GM21825 (cell line): Measurements from ENCODE around the gene GADD45G.

Experiments used
- ATAC-seq: cut with Tn5 transposase; IDR thresholded peaks from one replicate; pipeline ENCODE4 v1.9.1; 2021; ENCODE audit warnings: mild to moderate bottlenecking, moderate library complexity; ENCODE audit not compliant: unreplicated experiment

The GADD45G gene

GRCh38 chr9:89629081-89629976 is 24.5 kb downstream of the GADD45G start:
- no peak for ATAC-seq

GRCh38 chr9:89630508-89630907 is 25.7 kb downstream of the GADD45G start:
- ATAC-seq: no peak

GRCh38 chr9:89631384-89631783 is 26.6 kb downstream of the GADD45G start:
- no peak for ATAC-seq

- no peak for ATAC-seq
Measured at GRCh38 chr9:89632192-89632733, 27.5 kb downstream of the GADD45G start.

DNA sequence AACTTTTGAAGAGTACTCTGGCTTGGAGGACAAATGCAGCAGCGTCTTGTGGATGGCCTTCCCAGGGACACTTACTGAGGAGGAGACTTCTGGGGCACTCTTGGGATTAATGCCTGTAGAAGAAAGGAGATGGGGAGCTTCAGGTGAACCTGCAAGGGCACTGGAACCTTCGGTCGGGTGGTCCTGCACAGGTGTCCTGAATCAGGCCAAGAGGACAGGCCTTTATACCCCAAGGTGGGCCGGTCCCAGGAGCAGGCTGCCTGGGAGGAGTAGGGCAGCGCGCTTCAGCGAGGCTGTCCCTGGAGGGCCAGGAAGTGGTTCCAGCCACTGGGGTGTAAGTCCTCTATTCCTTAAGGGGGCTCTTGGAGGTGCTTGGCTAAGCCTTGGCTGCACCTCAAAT is 27.9 kb downstream of the GADD45G start:
- ATAC-seq: no peak

DNA sequence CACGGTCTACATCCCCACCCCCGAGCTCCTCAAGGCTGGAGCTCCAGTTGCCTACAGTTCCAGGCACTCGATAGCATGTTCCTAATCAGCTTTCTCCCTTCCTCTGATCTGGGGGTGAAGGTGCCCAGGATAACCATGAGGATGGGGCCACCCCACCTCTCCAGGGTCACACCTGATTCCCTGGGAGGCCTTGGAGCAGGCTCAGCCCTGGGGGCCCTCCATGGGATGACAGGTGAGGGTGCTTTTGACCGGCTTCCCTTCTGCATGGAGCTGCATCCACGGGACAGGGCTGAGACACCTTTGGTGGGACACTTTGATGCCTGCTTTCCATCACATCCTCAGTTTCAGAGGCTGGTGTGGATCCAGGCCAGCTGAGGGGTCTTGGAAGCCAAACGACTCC is 28.6 kb downstream of the GADD45G start:
- no peak for ATAC-seq

- no peak for ATAC-seq
Measured at GRCh38 chr9:89633920-89634319, 29.1 kb downstream of the GADD45G start.

DNA sequence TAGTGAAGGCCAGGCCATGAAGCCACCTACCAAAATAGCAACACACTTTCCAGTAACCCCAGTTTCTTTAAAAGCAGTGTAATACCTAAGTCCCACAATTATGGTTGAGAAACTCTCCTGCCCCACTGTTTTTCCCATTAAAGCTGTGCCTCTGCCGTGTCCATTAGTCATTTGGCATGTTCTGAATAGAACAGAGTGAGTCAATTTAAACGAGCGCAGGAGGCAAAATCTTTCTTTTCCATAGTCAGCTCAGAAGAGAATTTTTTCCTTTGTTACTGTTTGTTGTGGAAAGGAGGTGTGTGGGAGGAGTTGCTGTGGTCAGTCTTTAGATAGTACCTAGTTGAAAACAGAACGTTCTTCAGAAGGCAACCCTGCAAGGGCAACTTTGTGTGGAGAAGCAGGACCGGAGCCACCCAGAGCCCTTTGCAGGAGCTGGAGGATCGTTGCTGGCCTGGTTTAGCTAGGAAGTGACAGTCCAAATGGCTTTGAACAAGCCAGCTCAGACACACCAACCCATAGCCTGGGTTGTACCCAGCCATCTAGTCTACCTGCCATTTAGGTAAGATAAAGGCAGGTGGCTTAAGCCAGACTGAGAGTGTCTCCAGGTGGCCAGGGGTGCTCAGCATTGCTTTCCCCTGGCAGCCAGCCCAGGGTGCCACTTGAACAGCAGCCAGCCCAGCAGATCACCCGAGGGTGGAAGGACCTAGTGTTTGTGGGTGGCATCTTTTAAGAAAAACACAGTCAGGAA is 30.4 kb downstream of the GADD45G start:
- ATAC-seq: no peak

GRCh38 chr9:89635816-89636215 is 31.0 kb downstream of the GADD45G start:
- ATAC-seq: no peak

DNA sequence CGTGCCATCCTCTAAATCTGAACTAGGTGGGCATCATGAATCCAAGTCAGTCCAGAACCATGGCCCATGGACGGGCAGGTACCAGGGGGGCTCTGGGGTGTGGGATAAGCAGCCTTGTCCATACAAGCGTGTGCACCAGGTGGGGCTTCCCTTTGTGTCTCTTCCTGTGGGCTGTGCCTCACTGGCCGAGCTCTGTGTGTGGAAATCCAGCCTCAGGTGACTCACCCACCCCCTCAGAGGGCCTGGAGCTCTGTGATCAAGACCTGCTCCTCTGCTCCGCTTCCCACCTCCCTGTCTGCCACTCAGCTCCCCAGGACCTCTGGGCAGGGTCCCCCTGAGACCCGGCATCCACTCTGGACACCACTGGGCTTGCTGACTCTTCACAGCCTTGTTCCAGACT is 33.0 kb downstream of the GADD45G start:
- ATAC-seq: no peak

DNA sequence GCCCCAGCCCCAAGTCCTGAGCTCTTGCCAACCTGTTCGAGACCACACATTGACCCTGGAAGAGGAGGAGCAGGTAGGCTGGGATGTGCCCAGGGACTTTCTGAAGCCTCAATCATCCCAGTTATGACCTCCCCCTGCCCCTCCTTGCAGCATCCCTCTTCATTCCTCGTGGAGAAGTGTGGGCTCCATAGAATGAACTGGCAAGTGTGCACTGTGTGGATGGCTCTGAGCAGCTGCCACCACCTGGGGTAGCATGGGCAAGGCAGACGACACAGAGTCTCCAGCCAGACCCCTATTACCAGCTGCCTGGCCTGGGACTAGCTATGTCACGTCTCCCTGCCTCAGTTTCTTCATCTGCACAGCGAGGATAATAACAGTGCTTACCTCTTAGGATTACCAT is 33.5 kb downstream of the GADD45G start:
- ATAC-seq: no peak

DNA sequence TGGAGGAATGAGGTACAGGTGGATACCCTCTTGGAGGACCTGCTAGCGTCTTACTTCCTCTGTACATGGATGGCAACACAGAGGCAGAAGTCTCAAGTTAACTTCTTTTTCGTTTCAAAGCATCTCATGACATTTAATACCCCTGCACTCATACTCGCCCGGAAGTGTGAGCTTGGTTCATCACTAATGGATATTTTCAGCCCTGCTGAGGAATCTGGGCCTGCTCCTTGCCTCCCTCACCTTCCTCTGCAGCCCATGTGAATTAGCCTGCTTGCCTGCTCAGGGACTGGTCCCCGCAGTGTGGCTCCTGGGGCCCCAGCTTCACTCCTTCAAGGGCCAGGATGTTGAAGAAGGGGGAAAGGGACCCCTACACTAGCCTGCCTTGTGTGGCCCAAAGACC is 34.1 kb downstream of the GADD45G start:
- ATAC-seq: no peak

DNA sequence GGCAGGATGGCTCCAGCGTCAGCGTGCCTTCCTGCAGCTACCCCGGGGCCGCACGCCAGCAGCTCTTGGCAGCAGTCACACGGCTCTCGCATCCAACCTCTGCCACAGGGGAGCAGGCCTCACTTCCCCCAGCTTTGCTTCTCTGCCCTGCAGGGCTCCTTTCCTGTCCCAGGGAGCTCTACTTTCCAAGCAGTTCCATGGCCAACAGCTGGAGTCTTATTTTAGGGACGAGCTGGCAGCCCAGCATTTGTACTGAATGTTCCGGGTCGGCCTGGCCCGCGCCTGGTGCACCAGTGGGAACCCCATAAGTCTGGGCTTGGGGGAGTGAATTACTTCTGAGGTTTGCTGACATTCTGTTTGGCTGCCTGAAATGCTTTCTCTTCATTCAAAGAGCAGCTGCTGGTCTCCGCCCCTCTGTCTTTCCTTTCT is 34.6 kb downstream of the GADD45G start:
- ATAC-seq: no peak

DNA sequence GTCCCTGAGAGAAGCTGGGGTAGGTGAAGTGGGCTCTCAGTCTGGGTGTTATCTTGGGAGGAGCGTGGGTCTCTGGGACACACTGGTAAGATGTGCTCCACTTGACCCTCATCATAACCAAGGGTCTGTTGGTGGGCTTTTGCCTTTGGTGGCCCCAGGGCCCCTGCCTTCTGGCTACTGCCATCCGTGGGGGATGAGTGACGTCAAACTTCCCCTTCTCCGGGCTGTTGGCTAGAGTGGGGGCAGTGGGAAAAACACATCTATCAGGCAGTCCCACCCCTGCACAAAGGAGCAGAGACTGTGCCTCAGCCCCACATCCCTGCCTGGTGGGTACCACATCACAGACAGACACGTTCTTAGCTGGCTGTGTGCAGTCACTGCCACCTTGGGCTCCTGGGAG is 35.1 kb downstream of the GADD45G start:
- ATAC-seq: no peak

DNA sequence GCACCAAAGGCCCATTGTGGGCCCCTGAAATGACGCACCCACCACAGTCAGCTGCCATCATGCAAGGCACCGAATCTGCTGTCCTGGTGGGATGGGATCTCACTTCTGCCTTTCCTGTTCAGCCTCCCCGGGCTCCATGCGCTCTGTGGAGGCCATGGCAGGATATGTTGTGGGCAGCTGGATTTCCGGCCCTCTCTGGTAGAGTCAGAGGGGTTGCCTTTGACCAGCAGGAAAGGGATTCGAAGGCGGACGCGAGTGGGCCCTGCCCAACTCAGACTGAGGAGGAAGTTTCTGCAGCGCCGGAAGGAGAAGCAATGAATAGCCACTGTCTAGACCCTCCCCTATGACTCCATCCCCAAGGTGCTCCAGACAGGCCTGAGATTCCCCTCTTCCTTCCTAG is 35.5 kb downstream of the GADD45G start:
- no peak for ATAC-seq

DNA sequence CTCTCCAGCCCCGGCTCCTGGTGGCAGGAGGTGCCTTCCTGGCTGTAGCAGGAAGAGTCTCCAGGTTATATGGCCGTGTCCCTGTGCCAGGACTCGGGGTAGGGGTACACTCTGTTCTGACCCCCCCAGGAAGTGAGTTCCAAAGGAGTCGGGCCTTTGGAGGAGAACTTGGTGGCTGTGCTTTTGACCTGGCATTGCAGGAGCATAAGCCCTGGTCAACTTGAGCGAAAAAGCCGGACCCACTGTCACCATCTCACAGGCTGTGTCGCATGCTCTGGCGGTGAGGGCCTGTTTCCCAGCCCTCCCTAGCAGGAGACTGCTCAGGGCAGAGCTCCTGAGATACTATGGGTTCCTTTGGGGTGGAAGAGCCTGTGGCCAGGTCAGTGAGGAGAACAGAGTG is 36.0 kb downstream of the GADD45G start:
- ATAC-seq: no peak

GRCh38 chr9:89641980-89642379 is 37.2 kb downstream of the GADD45G start:
- no peak for ATAC-seq

DNA sequence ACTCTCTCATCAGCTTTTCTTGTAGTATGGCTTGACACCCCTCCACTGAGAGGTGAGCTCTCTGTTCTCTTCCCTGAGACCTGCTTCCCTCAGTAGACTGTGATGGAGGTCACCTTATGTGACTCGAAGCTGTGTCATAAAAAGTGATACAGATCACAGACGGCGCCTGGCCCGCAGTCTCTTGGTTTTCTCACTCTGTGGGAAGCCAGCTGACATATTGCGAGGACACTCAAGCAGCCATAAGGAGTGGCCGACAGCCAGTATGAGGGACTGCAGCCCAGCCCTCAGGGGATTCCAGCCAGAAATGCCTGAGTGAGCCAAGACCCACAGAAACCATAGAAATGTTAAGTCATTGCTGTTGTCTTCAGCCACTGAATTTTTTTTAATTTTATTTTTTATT is 38.0 kb downstream of the GADD45G start:
- ATAC-seq: no peak

- no peak for ATAC-seq
Measured at GRCh38 chr9:89646189-89646939, 41.6 kb downstream of the GADD45G start.

DNA sequence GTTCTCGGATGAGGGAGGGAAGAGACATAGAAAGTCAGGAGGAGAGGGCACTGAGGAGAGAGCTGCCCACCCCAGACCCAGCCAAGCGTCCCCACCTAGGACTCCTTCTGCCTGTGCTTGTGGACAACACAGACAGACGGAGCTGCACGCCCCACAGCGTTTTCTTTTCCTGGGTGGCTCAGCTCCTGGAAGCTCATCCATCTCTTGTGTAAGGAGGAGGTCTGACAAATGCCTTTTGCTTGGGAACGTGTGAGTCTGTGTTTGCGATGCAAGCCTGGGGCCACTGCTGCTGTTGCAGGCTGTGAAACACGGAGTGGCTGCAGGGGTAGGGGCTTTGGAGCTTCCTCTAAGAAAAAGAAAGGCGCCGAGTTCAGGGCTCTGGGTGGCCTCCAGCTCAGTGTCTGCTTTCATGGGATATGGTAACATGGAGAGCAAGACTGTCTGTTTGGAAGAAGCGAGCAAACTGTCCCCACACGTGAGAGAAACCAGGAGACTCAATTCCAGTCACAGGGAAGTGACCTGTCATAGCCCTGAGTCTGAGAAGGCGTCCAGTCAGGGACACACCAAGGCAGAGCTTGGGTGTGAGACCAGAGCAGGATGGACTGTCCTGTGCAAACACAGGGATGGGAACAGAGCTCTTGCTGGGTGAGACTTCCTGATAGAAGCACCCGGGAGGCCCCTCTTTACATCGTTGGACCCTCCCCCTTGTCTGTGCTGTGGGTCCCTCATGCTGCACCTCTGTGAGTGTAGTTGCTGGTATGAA is 42.7 kb downstream of the GADD45G start:
- ATAC-seq: no peak
